Measurements from ENCODE around the gene CCDC40. TPM values are rescaled to one million over a fixed set of nuclear protein-coding genes. Genes with fewer than 3 reads are reported as not detected.

CCDC40 gene
- total RNA-seq, 1 experiment from 2014 or later: 11.3 TPM

DNA sequence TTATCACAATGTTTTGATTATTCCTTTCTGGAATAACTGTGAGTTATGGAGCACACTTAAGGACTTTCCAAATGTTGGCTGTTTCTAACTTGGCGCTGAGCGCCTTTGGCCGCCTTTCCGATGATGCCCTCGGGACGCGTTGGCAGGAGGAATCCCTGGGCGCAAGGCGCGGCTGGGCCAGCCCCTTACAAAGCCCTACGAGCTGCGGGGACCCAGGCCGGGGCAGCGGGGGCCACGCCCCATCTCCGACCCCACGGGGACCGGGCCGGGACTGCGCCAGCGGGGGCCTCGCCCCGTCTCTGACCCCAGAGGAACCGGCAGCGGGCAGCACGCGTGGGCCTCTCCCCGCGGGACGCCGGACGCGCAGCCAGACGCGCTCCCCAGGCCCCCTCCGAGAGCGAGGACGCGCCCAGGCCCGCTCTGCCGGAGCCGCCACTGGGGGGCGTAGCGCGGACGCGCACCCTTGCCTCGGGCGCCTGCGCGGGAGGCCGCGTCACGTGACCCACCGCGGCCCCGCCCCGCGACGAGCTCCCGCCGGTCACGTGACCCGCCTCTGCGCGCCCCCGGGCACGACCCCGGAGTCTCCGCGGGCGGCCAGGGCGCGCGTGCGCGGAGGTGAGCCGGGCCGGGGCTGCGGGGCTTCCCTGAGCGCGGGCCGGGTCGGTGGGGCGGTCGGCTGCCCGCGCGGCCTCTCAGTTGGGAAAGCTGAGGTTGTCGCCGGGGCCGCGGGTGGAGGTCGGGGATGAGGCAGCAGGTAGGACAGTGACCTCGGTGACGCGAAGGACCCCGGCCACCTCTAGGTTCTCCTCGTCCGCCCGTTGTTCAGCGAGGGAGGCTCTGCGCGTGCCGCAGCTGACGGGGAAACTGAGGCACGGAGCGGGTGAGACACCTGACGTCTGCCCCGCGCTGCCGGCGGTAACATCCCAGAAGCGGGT, 64.8 kb downstream of the CCDC40 start, which contains the start of gene GAA:
TSS of gene GAA (plus strand) at position 571 of the 935 bp plus-strand sequence. CDS start 3,006 bp downstream, outside the sequence.
- Histone ChIP-seq H3K9me3 (replicated peaks) (no peaks in the 10 kb centered on the region), H3K4me1 (peaks cover 43% of the 10 kb centered on the region)
- DNase-seq: peak; percentile 93 to 96

DNA sequence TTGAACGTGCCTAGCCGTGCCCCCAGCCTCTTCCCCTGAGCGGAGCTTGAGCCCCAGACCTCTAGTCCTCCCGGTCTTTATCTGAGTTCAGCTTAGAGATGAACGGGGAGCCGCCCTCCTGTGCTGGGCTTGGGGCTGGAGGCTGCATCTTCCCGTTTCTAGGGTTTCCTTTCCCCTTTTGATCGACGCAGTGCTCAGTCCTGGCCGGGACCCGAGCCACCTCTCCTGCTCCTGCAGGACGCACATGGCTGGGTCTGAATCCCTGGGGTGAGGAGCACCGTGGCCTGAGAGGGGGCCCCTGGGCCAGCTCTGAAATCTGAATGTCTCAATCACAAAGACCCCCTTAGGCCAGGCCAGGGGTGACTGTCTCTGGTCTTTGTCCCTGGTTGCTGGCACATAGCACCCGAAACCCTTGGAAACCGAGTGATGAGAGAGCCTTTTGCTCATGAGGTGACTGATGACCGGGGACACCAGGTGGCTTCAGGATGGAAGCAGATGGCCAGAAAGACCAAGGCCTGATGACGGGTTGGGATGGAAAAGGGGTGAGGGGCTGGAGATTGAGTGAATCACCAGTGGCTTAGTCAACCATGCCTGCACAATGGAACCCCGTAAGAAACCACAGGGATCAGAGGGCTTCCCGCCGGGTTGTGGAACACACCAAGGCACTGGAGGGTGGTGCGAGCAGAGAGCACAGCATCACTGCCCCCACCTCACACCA, 65.7 kb downstream of the CCDC40 start:
- Histone ChIP-seq H3K27me3 (no peaks in the 10 kb centered on the region), H3K9me3 (replicated peaks) (no peaks in the 10 kb centered on the region), H3K27ac (peak overlapping the region; percentile 68), H3K4me1 (peaks cover 34% of the 10 kb centered on the region), H3K36me3 (no peaks in the 10 kb centered on the region), H3K4me3 (peak overlapping the region; percentile 73)
- DNase-seq: peak; percentile 64 to 73

More for the DNA sequence above, 64.8 kb downstream of the CCDC40 start, which contains the start of gene GAA:
- peak within 1 kb of the TSS; percentile 82 for H3K27ac ChIP-seq
- no peaks in the 10 kb centered on the region for H3K36me3 ChIP-seq
- peak within 1 kb of the TSS; percentile 73 for H3K4me3 ChIP-seq
- no peaks in the 10 kb centered on the region for H3K27me3 ChIP-seq

DNA sequence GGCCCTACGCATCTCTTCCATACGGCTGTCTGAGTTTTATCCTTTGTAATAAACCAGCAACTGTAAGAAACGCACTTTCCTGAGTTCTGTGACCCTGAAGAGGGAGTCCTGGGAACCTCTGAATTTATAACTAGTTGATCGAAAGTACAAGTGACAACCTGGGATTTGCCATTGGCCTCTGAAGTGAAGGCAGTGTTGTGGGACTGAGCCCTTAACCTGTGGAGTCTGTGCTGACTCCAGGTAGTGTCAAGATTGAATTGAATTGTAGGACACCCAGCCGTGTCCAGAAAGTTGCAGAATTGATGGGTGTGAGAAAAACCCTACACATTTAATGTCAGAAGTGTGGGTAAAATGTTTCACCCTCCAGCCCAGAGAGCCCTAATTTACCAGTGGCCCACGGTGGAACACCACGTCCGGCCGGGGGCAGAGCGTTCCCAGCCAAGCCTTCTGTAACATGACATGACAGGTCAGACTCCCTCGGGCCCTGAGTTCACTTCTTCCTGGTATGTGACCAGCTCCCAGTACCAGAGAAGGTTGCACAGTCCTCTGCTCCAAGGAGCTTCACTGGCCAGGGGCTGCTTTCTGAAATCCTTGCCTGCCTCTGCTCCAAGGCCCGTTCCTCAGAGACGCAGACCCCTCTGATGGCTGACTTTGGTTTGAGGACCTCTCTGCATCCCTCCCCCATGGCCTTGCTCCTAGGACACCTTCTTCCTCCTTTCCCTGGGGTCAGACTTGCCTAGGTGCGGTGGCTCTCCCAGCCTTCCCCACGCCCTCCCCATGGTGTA, 66.4 kb downstream of the CCDC40 start:
- no peak for DNase-seq
- peak overlapping the region; percentile 68; the same call in 1 of the 2 replicates for H3K27ac ChIP-seq
- peaks cover 27% of the 10 kb centered on the region for H3K4me1 ChIP-seq
- H3K4me3 ChIP-seq: peak overlapping the region; percentile 73
- no peaks in the 10 kb centered on the region for H3K36me3 ChIP-seq
- H3K9me3 ChIP-seq (replicated peaks): no peaks in the 10 kb centered on the region
- H3K27me3 ChIP-seq: no peaks in the 10 kb centered on the region

DNA sequence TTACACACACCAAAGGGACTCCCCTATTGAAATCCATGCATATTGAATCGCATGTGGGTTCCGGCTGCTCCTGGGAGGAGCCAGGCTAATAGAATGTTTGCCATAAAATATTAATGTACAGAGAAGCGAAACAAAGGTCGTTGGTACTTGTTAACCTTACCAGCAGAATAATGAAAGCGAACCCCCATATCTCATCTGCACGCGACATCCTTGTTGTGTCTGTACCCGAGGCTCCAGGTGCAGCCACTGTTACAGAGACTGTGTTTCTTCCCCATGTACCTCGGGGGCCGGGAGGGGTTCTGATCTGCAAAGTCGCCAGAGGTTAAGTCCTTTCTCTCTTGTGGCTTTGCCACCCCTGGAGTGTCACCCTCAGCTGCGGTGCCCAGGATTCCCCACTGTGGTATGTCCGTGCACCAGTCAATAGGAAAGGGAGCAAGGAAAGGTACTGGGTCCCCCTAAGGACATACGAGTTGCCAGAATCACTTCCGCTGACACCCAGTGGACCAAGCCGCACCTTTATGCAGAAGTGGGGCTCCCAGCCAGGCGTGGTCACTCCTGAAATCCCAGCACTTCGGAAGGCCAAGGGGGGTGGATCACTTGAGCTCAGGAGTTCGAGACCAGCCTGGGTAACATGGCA, 67.1 kb downstream of the CCDC40 start:
- Histone ChIP-seq H3K36me3 (no peaks in the 10 kb centered on the region), H3K4me3 (no peak overlapping the region), H3K27ac (no peak overlapping the region), H3K4me1 (peaks cover 20% of the 10 kb centered on the region), H3K9me3 (replicated peaks) (no peaks in the 10 kb centered on the region), H3K27me3 (no peaks in the 10 kb centered on the region)
- no peak for DNase-seq

DNA sequence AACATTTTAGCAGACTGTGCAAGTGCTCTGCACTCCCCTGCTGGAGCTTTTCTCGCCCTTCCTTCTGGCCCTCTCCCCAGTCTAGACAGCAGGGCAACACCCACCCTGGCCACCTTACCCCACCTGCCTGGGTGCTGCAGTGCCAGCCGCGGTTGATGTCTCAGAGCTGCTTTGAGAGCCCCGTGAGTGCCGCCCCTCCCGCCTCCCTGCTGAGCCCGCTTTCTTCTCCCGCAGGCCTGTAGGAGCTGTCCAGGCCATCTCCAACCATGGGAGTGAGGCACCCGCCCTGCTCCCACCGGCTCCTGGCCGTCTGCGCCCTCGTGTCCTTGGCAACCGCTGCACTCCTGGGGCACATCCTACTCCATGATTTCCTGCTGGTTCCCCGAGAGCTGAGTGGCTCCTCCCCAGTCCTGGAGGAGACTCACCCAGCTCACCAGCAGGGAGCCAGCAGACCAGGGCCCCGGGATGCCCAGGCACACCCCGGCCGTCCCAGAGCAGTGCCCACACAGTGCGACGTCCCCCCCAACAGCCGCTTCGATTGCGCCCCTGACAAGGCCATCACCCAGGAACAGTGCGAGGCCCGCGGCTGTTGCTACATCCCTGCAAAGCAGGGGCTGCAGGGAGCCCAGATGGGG, 68.0 kb downstream of the CCDC40 start:
- Histone ChIP-seq H3K9me3 (replicated peaks) (no peaks in the 10 kb centered on the region), H3K27ac (no peak overlapping the region), H3K36me3 (no peaks in the 10 kb centered on the region), H3K27me3 (no peaks in the 10 kb centered on the region), H3K4me1 (peaks cover 20% of the 10 kb centered on the region), H3K4me3 (no peak overlapping the region)
- DNase-seq: no peak

DNA sequence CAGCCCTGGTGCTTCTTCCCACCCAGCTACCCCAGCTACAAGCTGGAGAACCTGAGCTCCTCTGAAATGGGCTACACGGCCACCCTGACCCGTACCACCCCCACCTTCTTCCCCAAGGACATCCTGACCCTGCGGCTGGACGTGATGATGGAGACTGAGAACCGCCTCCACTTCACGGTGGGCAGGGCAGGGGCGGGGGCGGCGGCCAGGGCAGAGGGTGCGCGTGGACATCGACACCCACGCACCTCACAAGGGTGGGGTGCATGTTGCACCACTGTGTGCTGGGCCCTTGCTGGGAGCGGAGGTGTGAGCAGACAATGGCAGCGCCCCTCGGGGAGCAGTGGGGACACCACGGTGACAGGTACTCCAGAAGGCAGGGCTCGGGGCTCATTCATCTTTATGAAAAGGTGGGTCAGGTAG, 68.5 kb downstream of the CCDC40 start:
- H3K27ac ChIP-seq: no peak overlapping the region
- no peaks in the 10 kb centered on the region for H3K36me3 ChIP-seq
- H3K4me3 ChIP-seq: no peak overlapping the region
- peaks cover 20% of the 10 kb centered on the region for H3K4me1 ChIP-seq
- no peaks in the 10 kb centered on the region for H3K27me3 ChIP-seq
- H3K9me3 ChIP-seq (replicated peaks): no peaks in the 10 kb centered on the region
- no peak for DNase-seq

DNA sequence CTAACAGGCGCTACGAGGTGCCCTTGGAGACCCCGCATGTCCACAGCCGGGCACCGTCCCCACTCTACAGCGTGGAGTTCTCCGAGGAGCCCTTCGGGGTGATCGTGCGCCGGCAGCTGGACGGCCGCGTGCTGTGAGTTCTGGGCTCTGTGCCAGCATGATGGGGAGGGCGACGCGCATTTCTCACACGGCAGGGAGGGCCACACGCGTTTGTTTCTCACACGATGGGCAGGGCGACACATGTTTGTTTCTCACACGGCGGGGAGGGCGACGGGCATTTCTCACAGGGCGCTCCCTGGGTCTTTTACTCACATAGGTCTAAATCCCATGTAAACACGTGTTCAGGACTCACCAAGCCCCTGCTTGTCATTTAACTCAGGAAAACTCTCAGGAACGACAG, 69.3 kb downstream of the CCDC40 start:
- peak; percentile 71 to 81 for DNase-seq
- Histone ChIP-seq H3K4me3 (no peak overlapping the region), H3K4me1 (peaks cover 17% of the 10 kb centered on the region), H3K27me3 (no peaks in the 10 kb centered on the region), H3K36me3 (no peaks in the 10 kb centered on the region), H3K27ac (no peak overlapping the region), H3K9me3 (replicated peaks) (no peaks in the 10 kb centered on the region)

DNA sequence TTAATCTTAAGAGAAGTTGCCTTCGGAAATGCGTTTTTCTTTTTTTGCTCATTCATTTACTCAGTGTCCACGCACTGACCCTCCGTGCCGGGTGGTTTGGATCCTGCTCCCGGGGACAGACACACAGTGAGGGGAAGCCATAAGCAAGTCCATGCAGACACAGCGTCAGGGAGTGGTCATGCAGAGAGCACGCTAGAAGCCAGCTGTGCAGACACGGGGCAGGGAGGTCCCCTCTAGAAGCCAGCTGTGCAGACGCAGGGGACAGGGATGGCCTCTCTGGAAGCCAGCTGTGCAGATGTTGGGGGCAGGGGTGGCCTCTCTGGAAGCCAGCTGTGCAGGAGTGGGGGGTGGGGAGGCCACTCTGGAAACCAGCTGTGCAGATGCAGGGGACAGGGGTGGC, 69.7 kb downstream of the CCDC40 start:
- Histone ChIP-seq H3K36me3 (no peaks in the 10 kb centered on the region), H3K4me1 (peaks cover 16% of the 10 kb centered on the region), H3K27ac (no peak overlapping the region), H3K27me3 (no peaks in the 10 kb centered on the region), H3K4me3 (no peak overlapping the region), H3K9me3 (replicated peaks) (no peaks in the 10 kb centered on the region)
- DNase-seq: peak; percentile 57 to 77

DNA sequence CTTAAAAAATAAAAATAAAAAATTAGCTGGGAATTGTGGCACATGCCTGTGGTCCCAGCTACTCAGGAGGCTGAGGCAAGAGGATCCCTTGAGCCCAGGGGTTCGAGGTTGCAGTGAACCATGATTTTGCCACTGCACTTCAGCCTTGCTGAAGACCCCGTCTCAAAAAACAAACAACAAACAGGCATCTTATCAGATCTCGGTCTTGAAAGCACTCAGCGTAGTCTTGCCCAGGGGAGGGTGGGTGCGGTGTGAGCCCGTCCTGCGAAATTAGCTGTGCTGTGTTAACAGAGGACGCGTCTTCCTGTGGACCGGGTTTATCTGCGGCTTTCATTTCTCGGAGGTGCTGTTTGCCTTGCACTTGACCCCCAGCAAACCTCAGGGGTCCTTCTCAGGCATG, 70.3 kb downstream of the CCDC40 start:
- Histone ChIP-seq H3K36me3 (no peaks in the 10 kb centered on the region), H3K4me3 (no peak overlapping the region), H3K4me1 (peaks cover 16% of the 10 kb centered on the region), H3K9me3 (replicated peaks) (no peaks in the 10 kb centered on the region), H3K27me3 (no peaks in the 10 kb centered on the region), H3K27ac (no peak overlapping the region)
- no peak for DNase-seq

DNA sequence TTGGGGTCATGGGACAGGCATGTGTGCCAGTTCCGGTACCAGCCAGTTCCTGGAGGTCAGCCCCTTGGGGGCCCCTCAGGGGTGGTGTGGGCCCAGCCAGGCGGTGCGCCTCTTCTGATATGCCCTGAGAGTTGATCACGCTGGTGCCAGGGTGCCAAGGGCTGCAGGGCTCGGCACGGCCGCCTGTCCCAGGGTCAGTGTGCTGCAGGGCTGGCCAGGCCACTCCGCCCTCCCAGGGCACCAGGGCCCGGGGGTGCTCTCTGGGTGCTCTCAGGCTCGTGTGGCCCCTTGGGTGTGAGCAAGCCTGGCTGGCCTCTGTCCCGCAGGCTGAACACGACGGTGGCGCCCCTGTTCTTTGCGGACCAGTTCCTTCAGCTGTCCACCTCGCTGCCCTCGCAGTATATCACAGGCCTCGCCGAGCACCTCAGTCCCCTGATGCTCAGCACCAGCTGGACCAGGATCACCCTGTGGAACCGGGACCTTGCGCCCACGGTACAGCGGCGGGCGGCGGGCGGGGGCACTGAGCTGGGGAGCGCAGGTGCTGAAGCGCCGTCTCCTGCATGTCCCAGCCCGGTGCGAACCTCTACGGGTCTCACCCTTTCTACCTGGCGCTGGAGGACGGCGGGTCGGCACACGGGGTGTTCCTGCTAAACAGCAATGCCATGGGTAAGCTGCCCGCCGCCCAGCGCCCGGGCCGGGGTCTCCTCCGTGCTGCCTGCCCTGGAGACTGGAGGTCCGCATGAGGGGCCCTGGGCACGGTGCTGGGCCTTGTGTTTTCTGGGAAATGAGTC, 71.0 kb downstream of the CCDC40 start:
- no peak overlapping the region for H3K4me3 ChIP-seq
- no peak overlapping the region for H3K27ac ChIP-seq
- peaks cover 11% of the 10 kb centered on the region for H3K4me1 ChIP-seq
- no peak for DNase-seq
- H3K36me3 ChIP-seq: no peaks in the 10 kb centered on the region
- H3K9me3 ChIP-seq (replicated peaks): no peaks in the 10 kb centered on the region
- no peaks in the 10 kb centered on the region for H3K27me3 ChIP-seq

DNA sequence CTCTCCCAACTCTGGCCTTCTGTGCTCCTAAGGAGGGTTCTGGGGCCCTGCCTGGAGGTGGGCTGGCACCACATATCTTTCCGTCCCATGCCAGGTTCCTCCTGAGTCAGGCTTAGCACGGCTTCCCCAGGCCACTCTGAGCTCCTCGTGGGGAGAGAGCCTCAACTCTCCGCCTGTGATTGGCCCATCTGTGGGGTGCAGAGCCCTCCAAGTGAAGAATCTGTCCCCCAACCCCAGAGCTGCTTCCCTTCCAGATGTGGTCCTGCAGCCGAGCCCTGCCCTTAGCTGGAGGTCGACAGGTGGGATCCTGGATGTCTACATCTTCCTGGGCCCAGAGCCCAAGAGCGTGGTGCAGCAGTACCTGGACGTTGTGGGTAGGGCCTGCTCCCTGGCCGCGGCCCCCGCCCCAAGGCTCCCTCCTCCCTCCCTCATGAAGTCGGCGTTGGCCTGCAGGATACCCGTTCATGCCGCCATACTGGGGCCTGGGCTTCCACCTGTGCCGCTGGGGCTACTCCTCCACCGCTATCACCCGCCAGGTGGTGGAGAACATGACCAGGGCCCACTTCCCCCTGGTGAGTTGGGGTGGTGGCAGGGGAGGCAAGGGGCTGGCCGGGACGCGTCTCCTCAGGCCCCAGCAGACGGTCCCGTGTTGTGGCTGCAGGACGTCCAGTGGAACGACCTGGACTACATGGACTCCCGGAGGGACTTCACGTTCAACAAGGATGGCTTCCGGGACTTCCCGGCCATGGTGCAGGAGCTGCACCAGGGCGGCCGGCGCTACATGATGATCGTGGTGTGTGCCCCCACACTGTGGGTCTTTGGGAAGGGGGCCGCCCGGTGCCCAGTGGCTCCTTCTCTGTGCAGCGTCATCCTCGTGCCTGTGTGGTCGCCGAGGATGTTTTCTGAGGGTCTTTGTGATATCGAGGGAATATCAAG, 71.9 kb downstream of the CCDC40 start:
- no peak for DNase-seq

DNA sequence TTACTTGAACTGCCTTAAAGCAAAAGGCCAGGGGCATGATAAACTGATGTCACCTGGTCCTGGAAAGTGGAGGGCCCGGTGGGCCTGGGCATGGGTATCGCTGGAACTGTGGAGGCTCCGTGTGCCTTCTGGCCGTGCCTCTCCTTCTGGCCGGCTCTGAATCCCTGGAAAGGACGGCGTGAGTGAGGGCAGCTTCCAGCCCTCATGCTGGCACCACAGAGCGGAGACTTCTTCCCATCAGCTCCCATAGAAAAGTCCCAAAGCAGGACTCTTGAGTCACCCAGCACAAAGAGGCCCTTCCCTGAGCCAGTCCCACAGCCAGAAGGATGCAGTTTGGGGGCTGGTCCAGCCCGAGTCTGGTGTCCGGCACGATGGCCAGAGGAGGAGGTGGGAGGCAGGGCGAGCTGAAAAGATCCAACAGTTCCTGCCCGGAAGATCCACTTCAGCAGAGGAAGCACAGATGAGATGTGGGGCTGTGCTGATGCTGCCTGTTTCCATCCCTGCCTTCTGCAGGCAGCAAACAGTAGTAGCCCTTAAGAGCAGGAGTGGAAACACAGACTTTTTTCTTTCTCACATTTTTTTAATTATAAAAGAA, 72.7 kb downstream of the CCDC40 start:
- H3K27ac ChIP-seq: no peak overlapping the region
- H3K4me3 ChIP-seq: no peak overlapping the region
- no peaks in the 10 kb centered on the region for H3K27me3 ChIP-seq
- peaks cover 8% of the 10 kb centered on the region for H3K4me1 ChIP-seq
- H3K36me3 ChIP-seq: no peaks in the 10 kb centered on the region; the same call in 1 of the 2 replicates
- no peaks in the 10 kb centered on the region for H3K9me3 ChIP-seq (replicated peaks)
- DNase-seq: no peak

More for the DNA sequence above, 71.9 kb downstream of the CCDC40 start:
- Histone ChIP-seq H3K36me3 (no peaks in the 10 kb centered on the region), H3K9me3 (replicated peaks) (no peaks in the 10 kb centered on the region), H3K27me3 (no peaks in the 10 kb centered on the region), H3K4me1 (peaks cover 8% of the 10 kb centered on the region), H3K27ac (no peak overlapping the region), H3K4me3 (no peak overlapping the region)

All from SJCRH30 (cell line).